HG03064 (cell line): Measurements from ENCODE around the gene CCDC178.
"Not testable (repeated sequence)": the region's sequence is repeated elsewhere in the genome, so short reads cannot be mapped to it uniquely, and the experiment has no call there.

Experiments used
- ATAC-seq: cut with Tn5 transposase; IDR thresholded peaks from one replicate; pipeline ENCODE4 v1.9.1; 2021; ENCODE audit warnings: low read depth; ENCODE audit not compliant: unreplicated experiment

The CCDC178 gene, protein sequence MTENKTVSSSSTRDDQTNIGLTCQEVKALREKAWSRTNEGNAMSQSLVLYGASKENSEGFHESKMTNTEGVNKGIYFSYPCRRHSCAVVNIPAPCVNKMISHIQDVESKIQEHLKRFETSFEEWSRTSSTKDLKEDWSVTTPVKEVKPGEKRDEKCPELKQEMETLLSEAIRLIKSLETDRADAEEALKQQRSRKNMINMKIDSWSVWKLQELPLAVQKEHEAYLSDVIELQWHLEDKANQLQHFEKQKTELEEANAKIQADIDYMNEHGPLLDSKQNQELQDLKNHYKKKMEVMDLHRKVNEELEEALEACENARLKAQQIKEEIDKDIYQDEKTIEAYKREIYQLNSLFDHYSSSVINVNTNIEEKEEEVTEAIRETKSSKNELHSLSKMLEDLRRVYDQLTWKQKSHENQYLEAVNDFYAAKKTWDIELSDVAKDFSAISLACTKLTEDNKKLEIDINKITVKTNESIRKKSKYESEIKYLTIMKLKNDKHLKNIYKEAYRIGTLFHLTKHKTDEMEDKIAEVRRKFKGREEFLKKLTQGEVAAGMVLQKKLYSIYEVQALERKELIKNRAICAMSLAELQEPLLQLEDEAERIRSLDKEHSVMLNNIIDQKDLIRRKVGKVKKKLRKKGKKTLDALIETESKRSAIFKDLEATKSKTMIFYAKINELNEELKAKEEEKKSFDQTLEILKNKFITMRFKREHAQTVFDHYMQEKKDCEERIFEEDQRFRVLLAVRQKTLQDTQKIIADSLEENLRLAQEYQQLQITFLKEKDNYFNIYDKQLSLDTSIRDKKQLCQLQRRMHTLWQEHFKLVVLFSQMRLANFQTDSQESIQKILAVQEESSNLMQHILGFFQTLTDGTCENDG

DNA sequence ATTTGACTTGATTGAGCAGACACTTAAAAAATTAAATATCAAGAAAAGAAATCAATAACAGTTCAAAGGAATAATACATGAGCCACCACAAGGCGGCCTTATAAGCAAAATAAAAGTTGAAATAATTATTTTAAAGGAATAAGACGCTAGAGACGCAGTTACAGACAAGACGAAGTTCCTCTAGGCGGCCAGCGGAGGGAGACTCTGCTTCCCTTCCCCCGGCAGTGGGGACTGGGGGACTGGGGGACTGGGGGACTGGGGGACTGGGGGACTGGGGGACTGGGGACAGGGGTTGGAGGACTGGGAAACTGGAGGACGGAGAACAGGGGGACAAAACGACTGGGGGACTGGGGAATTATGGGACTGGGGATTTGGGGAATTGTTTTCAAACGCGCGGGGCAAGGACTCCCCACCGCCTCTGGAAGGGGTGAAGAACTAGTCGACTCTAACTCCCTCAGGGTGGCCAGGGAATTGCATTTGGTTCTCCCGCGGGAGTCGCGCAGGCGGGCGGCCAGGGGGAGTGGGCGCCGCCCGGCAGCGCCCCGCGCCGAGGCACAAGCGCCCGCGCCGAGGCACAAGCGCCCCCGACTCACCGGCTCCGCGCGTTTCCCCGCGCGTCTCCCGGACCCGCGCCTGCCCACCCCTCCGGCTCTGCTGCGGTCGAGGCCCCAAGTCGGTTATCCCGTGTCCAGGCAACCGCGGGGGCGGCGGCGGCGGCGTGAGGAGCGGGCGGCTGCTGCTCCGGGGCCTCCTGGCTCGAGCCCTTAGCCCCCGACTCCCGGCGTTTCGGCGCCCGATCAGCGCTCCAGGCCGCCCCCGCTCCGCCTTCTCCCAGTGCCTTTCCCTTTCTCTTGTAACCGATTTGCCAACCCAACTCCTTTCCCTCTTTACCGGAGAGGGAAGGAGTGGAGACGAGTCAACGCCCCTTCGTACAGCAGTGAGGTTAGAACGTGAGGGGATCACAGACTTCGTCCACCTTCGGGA lies at the start of gene CCDC178:
Gene CCDC178, minus strand, starts transcription at position 662 of the 984 bp plus-strand sequence. CDS start 28,633 bp downstream, outside the sequence.
- no peak for ATAC-seq

DNA sequence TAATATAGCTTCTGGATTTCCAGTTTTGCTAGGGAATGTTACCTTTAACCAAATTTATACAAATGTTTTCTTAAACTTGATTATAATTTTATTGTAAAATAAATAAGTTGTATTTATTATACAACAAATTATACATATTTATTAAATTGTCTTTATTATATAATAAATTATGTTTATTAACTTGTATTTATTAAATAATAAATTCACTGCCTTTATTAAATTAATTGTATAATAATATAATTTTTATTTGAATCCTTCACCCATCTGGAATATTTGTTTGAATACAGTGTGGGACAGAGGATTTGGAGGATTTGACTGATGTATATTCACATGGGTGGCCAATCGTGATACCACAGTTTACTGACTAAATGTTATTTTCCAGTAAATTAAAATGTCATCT lies 43.4 kb upstream of the CCDC178 start:
- no peak for ATAC-seq

- no peak for ATAC-seq
These were observed 32.0 kb upstream of the CCDC178 start for GRCh38 chr18:33472509-33472908.

GRCh38 chr18:33470216-33470615 lies 29.7 kb upstream of the CCDC178 start:
- no peak for ATAC-seq

GRCh38 chr18:33469699-33470098 lies 29.2 kb upstream of the CCDC178 start:
- no peak for ATAC-seq

DNA sequence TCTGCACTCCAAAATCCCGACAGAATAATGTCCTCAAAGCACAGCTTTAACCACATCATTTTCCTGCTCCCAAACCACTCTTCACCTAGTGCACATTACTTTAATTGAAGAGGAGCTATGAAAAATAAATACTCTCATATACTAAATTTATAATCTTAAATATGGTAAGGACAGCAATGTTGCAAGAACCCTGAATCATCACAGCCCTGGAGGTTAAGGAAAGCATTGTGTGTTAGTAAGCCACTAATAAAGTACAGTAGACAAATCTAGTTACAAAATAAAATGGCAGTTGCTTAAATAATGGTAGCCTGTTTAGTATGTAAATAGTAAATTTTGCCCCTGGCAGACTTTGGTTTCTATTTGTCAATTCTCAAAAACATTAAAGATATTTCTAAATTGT lies 27.0 kb upstream of the CCDC178 start:
- no peak for ATAC-seq

DNA sequence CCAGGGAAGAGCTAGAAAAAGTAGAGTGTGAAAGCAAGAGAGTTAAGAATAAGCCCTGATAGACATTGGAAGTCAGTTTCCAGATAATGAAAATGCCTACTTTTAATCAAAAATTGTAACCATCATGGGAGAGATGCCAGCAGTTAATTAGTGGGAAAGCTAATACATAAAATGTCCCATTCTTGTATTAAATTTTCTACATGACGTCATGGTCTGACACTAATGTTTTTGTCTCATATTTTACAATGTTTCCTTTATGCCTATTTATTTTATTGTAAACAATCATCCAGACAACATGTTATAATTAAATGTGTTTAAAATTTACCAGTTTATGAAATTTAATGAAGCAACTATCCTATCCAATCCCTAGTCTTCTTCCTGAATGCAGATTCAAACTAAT lies 26.3 kb upstream of the CCDC178 start:
- no peak for ATAC-seq

- ATAC-seq: no peak
These were observed 20.2 kb upstream of the CCDC178 start for GRCh38 chr18:33460681-33461080.

DNA sequence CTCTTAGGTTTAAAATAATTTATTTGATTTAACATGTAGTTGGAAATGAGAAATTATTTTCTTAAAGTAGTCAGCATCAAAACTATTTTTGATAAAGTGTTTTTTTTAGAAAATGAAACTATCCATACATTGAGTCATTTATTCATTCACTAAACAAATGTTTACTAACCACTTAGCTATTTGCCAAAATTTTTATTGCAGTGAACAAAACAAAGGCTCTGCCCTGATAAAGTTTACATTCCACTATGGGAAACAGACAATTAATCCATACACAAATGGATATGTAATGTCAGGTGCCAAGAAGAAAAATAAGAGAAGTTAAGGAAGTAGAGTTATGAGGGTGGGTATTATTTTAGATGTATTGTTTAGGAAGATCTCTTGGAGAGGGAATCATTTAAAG lies 19.1 kb upstream of the CCDC178 start:
- no peak for ATAC-seq

- ATAC-seq: no peak
These were observed 6.1 kb upstream of the CCDC178 start for GRCh38 chr18:33446604-33447003.

GRCh38 chr18:33444709-33445108 lies 4.2 kb upstream of the CCDC178 start:
- ATAC-seq: no peak

DNA sequence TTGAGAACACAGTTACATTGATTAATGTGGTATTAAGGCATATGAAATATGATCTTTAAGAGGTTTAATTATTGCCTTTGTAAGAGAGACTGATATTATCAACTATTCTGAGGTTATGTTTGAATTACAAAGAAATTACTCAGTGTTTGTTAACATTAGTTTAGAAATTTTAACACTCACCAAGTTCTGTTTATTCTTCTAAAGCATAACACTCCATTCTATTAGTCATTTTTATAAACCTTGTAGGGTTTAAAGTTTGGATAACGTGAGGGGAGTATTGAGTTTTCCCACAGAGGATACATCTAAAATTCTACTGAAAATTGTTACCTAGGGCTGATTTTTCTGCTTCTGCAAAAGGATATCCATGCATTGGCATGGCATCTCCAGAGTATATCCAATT lies 7.7 kb downstream of the CCDC178 start:
- no peak for ATAC-seq

DNA sequence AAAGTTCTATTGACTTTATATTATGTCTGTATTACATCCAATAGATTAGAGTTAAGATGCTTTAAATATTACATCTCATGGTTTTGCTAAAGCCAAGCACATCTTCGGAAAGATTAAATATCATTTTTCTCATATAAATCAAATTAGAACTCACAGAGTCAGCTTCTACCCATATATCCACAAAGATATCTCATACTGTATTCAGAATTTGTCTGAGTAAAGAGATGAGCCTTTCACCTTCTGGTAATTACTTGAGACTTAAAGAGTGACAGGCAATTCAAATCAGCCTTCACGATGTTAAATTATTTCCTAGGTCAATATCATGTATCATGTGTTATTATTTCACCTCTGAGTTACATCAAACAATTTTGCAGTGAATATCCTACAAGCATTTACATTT lies 13.0 kb downstream of the CCDC178 start:
- ATAC-seq: no peak

DNA sequence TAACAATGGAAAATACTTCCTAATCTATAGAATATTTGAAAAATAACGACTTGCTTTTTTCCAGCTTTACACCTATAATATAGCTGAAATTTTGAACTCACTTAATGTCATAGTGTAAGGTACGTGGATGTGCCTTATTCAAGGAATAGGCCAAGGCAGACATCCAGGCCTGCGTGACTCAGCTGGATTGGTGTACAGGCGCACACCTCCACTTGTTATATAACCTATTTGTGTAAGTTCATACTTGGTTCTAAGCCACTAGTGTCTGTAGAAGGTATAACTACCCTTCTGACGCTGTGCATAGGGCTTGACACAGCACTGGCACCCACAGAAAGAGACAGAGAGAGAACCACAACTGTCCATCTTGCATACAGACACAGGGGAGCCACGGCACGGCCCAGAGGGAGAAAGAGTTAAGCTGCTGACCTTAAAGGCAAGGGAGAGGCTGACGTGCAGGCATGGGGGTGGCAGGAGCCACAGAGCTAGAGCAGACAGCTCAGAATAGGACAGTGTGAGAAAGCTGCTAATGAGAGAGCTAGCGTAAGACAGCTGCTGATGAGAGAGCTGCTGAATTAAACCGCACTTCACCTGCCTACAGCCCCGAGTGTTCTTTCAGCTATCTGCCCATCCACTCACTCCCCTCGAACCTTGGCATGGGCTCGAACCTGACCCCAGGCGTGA lies 16.1 kb downstream of the CCDC178 start:
- no peak for ATAC-seq

GRCh38 chr18:33421225-33421624 lies 19.3 kb downstream of the CCDC178 start:
- ATAC-seq: no peak

- no peak for ATAC-seq
These were observed 36.2 kb downstream of the CCDC178 start for GRCh38 chr18:33404244-33404873.

DNA sequence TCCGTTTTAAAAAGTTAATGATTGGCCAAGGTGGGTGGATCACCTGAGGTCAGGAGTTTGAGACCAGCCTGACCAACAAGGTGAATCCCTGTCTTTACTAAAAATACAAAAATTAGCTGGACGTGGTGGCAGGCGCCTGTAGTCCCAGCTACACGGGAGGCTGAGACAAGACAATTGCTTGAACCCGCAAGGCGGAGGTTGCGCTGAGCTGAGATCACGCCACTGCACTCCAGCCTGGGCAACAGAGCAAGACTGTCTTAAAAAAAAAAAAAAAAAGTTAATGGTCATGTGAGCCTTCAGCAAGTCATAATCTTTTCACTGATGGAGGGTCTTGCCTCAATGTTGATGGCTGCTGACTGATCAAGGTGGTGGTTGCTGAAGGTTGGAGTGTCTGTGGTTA lies 41.6 kb downstream of the CCDC178 start:
- ATAC-seq: not testable (repeated sequence)

DNA sequence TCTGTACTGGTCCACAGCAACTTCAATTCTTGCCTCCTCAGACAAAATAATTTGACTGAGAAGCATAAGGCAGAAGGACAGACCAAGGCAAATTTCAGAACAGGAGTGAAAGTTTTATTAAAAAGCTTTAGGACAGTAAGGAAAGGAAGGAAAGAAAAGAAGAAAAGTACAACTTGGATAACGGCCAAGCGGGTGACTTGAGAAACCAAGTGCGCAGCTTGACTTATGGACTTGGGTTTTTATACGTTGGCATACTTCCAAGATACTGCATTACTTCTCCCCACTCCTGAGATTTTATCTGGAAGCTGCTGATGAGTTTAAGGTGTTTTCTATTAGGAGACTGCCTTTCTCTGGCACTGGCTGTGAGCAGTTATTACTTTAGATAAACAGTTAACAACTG lies 64.7 kb downstream of the CCDC178 start:
- no peak for ATAC-seq

GRCh38 chr18:33372442-33372841 lies 68.1 kb downstream of the CCDC178 start:
- no peak for ATAC-seq
